DMS114 treated with DMSO at 0.1 percent for 48 hours (cell line): Measurements from ENCODE around the gene NAT10.

Experiments used
- DNase-seq: peaks from one replicate; lab custom pipeline; 2025; ENCODE audit not compliant: unreplicated experiment; lab: John Stamatoyannopoulos, UW

NAT10 gene

GRCh38 chr11:34105957-34106504 lies 602 bp downstream of the NAT10 start:
- DNase-seq, result no peak

- no peak for DNase-seq
These were observed 6.4 kb downstream of the NAT10 start for GRCh38 chr11:34111722-34112270.

- no peak for DNase-seq
These were observed 8.6 kb downstream of the NAT10 start for GRCh38 chr11:34114014-34114413.

- no peak for DNase-seq
These were observed 9.0 kb downstream of the NAT10 start for GRCh38 chr11:34114471-34114870.

- no peak for DNase-seq
These were observed 15.2 kb downstream of the NAT10 start for GRCh38 chr11:34120651-34121050.

GRCh38 chr11:34124885-34125668 lies 19.6 kb downstream of the NAT10 start:
- DNase-seq, result no peak

- no peak for DNase-seq
These were observed 21.8 kb downstream of the NAT10 start for GRCh38 chr11:34126959-34127848.

GRCh38 chr11:34128824-34129223 lies 23.4 kb downstream of the NAT10 start:
- no peak for DNase-seq

- DNase-seq, result no peak
These were observed 27.0 kb downstream of the NAT10 start for GRCh38 chr11:34132261-34132965.

- DNase-seq, result no peak
These were observed 29.3 kb downstream of the NAT10 start for GRCh38 chr11:34134765-34135164.

GRCh38 chr11:34135439-34135838 lies 30.0 kb downstream of the NAT10 start:
- DNase-seq, result no peak

- DNase-seq, result no peak
These were observed 31.0 kb downstream of the NAT10 start for GRCh38 chr11:34136420-34136819.

- no peak for DNase-seq
These were observed 33.9 kb downstream of the NAT10 start for GRCh38 chr11:34139346-34139745.

GRCh38 chr11:34140149-34140548 lies 34.7 kb downstream of the NAT10 start:
- no peak for DNase-seq

GRCh38 chr11:34143048-34143447 lies 37.6 kb downstream of the NAT10 start:
- no peak for DNase-seq

GRCh38 chr11:34145073-34145472 lies 39.6 kb downstream of the NAT10 start:
- no peak for DNase-seq

GRCh38 chr11:34145847-34146381 lies 40.5 kb downstream of the NAT10 start:
- no peak for DNase-seq

GRCh38 chr11:34146411-34146810 lies 41.0 kb downstream of the NAT10 start:
- DNase-seq, result no peak

GRCh38 chr11:34146866-34147265 lies 41.4 kb downstream of the NAT10 start:
- DNase-seq, result no peak

- DNase-seq, result no peak
These were observed 42.2 kb downstream of the NAT10 start for GRCh38 chr11:34147581-34147980.
